Transverse colon (tissue), 4 donors: Measurements from ENCODE around the gene FA2H. TPM values are rescaled to one million over a fixed set of nuclear protein-coding genes. Genes with fewer than 3 reads are reported as not detected.

Source experiments
- DNase-seq: peaks from one replicate; pipeline ENCODE4 v3.0.0-alpha.2; 2019
- H3K27ac ChIP-seq, 4 donors: fragments of 200-600 bp; sonication (generic); 2 replicates each; pipeline ENCODE4 v1.5.1; 2016 to 2018; ENCODE audit warnings: inconsistent platforms in 4 of 4
- H3K27me3 ChIP-seq: fragments of 200-600 bp; sonication (generic); 2 replicates; pipeline ENCODE4 v1.5.1; 2017; ENCODE audit warnings: inconsistent platforms
- H3K36me3 ChIP-seq, 4 donors: fragments of 200-600 bp; sonication (generic); 2 replicates each; pipeline ENCODE4 v1.5.1; 2017 to 2019; ENCODE audit warnings: inconsistent platforms in 4 of 4
- H3K4me1 ChIP-seq, 4 donors: fragments of 200-600 bp; sonication (generic); 2 replicates each; pipeline ENCODE4 v1.5.1; 2017 to 2020; ENCODE audit warnings: inconsistent platforms in 4 of 4
- H3K4me3 ChIP-seq, 4 donors: fragments of 200-600 bp; sonication (generic); 1 replicate in 1 of 4; 2 replicates in 3 of 4; pipeline versions ENCODE4 v1.5.1 to v1.6.1; 2017 to 2019; ENCODE audit warnings: inconsistent platforms in 4 of 4
- H3K9me3 ChIP-seq, 2 donors: fragments of 200-600 bp; sonication (generic); 2 replicates each; pipeline ENCODE4 v1.5.1; 2017 to 2019; ENCODE audit warnings: inconsistent platforms in 2 of 2
- EP300 ChIP-seq: sonication (generic); formaldehyde crosslinking; IDR thresholded peaks from one replicate; pipeline ENCODE4 v1.6.1; 2017; ENCODE audit warnings: antibody characterized with exemption, low read depth
- POLR2A ChIP-seq: fragments of 450-650 bp; IDR thresholded peaks from one replicate; pipeline ENCODE4 v1.6.1; 2016; ENCODE audit warnings: antibody characterized with exemption, mild to moderate bottlenecking, moderate library complexity
- POLR2AphosphoS5 ChIP-seq, 3 donors: sonication (generic); formaldehyde crosslinking; IDR thresholded peaks; one replicate each; pipeline ENCODE4 v1.6.1; 2016; ENCODE audit warnings: antibody characterized with exemption in 3 of 3
- WGBS, 2 donors: methylation state at CpG; one replicate each; pipeline ENCODE4 v1.1.5; 2018; ENCODE audit warnings: low coverage in 1 of 2; 5-methylcytosine and 5-hydroxymethylcytosine counted together
- in situ Hi-C, 4 donors: fragments of 200-750 bp; cut with MboI; loops; one replicate each; pipeline versions ENCODE4 v1.15.0 to v1.15.1; 2017; ENCODE audit warnings: low sequenced_read_pairs in 3 of 4, low pct_ligation_motif_present in 1 of 4, low pct_unique_long_range_greater_than_20kb in 1 of 4
- intact Hi-C: fragments of 100-400 bp; cut with DNase I; formaldehyde crosslinking; loops from one replicate; pipeline ENCODE4 v1.15.1; 2023; ENCODE audit warnings: low total_unique reads
- total RNA-seq, 4 donors: library from RNA; depleted of rRNA; stranded (reverse); fragments of >200 nt; gene quantifications; one replicate each; pipeline ENCODE4 v1.1.0, GENCODE V29; 2016
- TF ChIP-seq, protein P1 (sequence below), 5 experiments: fragments of 200-600 bp in 3 of 5; fragments of 450-650 bp in 2 of 5; sonication (generic) in 3 of 5; IDR thresholded peaks; 1 replicate in 2 of 5; 2 replicates in 3 of 5; pipeline ENCODE4 v1.5.1; 2016 to 2017; ENCODE audit warnings: antibody characterized with exemption in 5 of 5, inconsistent platforms in 3 of 5, mild to moderate bottlenecking in 2 of 5, moderate library complexity in 1 of 5

Gene FA2H
- total RNA-seq, 4 donors from 2014 or later, result 20.1 to 80.8 (median 36.8) TPM

DNA sequence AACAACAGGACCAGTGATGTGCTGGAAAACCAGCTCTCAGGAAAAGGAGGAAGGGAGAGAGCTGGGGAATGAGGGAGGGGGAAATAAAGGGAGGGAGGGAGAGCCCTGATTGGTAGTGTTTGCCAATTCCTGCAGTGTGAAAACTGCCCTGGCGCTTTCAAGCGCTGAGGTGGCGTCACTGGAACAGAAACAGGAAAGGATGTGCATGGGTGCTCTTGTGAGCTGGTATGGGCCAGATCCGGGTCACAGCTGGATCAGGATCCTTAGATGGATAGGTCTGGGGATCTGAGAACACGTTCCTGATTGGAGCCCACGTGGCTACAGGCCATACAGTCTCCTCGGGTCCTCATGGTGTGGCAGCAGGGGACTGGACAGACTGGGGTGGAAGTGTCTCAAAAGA is 57.3 kb downstream of the FA2H start:
- no peak for TF ChIP-seq POLR2A
- TF ChIP-seq, protein P1, sequence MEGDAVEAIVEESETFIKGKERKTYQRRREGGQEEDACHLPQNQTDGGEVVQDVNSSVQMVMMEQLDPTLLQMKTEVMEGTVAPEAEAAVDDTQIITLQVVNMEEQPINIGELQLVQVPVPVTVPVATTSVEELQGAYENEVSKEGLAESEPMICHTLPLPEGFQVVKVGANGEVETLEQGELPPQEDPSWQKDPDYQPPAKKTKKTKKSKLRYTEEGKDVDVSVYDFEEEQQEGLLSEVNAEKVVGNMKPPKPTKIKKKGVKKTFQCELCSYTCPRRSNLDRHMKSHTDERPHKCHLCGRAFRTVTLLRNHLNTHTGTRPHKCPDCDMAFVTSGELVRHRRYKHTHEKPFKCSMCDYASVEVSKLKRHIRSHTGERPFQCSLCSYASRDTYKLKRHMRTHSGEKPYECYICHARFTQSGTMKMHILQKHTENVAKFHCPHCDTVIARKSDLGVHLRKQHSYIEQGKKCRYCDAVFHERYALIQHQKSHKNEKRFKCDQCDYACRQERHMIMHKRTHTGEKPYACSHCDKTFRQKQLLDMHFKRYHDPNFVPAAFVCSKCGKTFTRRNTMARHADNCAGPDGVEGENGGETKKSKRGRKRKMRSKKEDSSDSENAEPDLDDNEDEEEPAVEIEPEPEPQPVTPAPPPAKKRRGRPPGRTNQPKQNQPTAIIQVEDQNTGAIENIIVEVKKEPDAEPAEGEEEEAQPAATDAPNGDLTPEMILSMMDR (IDR thresholded peaks at IDR 0.05), result no peak
- no peaks in the 10 kb centered on the region for H3K27me3 ChIP-seq
- intact Hi-C loops, result no loop called here
- DNase-seq, result no peak
- no peaks in the 10 kb centered on the region for H3K4me1 ChIP-seq
- in situ Hi-C loops, result loop anchor here in 3 of 4 donors (10.0 to 25.0 kb wide), 3 partner anchors 145 to 395 kb away; partner anchors contain the start of gene LDHD (in 1 of the 3)
- H3K36me3 ChIP-seq, result no peaks in the 10 kb centered on the region
- H3K9me3 ChIP-seq, result no peaks in the 10 kb centered on the region
- H3K4me3 ChIP-seq, result no peak overlapping the region
- no peak overlapping the region for H3K27ac ChIP-seq
- 60 to 84% methylated on average over 2 to 7 of the region's 7 CpGs for WGBS, 2 donors

DNA sequence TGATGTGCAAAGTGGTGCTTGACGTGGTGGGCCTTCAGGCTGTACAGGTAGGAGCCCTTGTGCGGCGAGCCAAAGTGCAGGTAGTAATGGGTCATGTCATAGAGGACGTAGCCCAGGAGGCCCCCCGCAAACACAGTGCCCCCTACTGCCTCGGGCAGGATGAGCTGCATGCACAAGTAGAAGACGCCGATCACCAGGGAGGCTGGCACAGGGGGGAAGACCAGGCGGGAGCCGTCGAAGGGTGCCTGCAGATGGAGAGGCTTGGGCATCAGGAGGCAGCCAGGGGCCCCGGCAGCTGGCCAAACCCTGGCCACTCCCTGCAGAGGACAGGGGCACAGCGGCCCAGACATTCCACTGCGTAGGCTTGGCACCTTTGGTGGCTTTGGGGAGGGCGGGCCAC is 58.3 kb downstream of the FA2H start:
- Histone ChIP-seq H3K27ac (no peak overlapping the region), H3K4me3 (no peak overlapping the region), H3K27me3 (no peaks in the 10 kb centered on the region), H3K9me3 (no peaks in the 10 kb centered on the region), H3K4me1 (no peaks in the 10 kb centered on the region), H3K36me3 (no peaks in the 10 kb centered on the region)
- no peak for DNase-seq
- no peak for TF ChIP-seq POLR2AphosphoS5 (IDR thresholded peaks at IDR 0.05)
- no peak for TF ChIP-seq EP300
- TF ChIP-seq, protein P1 (IDR thresholded peaks at IDR 0.05), result no peak
- TF ChIP-seq POLR2A, result no peak
- in situ Hi-C loops (loop anchor here in 3 of 4 donors (10.0 to 25.0 kb wide), 3 partner anchors 146 to 396 kb away; partner anchors contain the start of gene LDHD (in 1 of the 3)), intact Hi-C loops (no loop called here)
- WGBS, 2 donors, result 90 to 94% methylated on average over 3 to 15 of the region's 15 CpGs

DNA sequence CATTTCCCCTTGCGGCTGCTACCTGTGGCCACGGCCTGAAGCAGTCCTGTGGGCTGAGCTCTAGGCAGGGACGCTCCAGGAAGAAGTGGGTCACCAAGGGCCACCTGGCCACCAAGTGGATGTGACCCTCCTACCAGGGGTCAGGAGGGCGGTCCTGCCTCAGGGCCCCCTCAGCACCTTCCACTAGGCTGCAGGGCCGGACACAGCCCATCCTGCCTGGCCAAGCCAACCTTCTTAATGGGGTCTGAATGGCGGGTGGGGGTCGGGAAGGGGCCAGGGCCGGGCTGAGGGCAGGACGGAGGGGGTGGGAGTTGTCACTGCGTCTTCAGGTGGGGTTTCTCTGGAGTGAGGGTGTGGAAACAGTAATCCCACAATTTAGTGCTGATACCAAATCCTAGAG is 60.7 kb downstream of the FA2H start:
- TF ChIP-seq POLR2AphosphoS5 (IDR thresholded peaks at IDR 0.05), result no peak
- TF ChIP-seq, protein P1 (IDR thresholded peaks at IDR 0.05), result no peak
- no peak for TF ChIP-seq POLR2A
- no peak for TF ChIP-seq EP300
- Histone ChIP-seq H3K4me1 (peaks cover 0 to 5% (median 0%) of the 10 kb centered on the region in 4 donors), H3K4me3 (no peak overlapping the region), H3K9me3 (no peaks in the 10 kb centered on the region), H3K27me3 (no peaks in the 10 kb centered on the region), H3K36me3 (no peaks in the 10 kb centered on the region), H3K27ac (no peak overlapping the region)
- no peak for DNase-seq
- 95% methylated on average over 8 of the region's 10 CpGs; no CpG with 5 or more reads in 1 of the 2 donors for WGBS, 2 donors
- in situ Hi-C loops, result loop anchor here (5.0 to 25.0 kb wide), 4 partner anchors 148 to 398 kb away; partner anchors contain the start of gene LDHD (in 1 of the 4)
- intact Hi-C loops, result loop anchor here (5.0 kb wide), 1 partner anchor 148 kb away; no protein-coding TSS in a partner anchor

DNA sequence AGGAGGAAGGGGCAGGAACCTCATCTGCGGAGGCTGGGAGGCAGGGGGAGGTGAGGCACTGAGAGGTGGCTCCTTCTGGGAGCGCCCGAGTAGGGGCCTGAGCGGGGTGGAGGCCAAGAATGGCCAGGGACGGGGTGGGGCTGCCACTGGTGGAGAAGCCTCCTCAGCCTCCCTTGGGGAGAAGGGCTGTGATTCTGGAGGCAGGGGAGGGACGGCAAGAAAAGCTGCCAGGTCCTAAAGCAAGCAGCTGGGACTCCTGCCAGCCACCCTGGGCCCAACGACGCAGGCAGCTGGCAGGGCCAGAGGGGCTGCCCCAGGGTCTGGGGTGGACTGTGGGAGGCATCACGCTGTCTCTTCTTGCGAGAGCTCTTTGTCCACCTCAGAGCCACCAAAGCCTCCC is 61.3 kb downstream of the FA2H start:
- Histone ChIP-seq H3K4me3 (no peak overlapping the region), H3K27ac (no peak overlapping the region), H3K27me3 (no peaks in the 10 kb centered on the region), H3K9me3 (no peaks in the 10 kb centered on the region), H3K4me1 (peaks cover 0 to 5% (median 0%) of the 10 kb centered on the region in 4 donors), H3K36me3 (no peaks in the 10 kb centered on the region)
- TF ChIP-seq, protein P1 (IDR thresholded peaks at IDR 0.05), result no peak
- no peak for TF ChIP-seq POLR2AphosphoS5 (IDR thresholded peaks at IDR 0.05)
- no peak for TF ChIP-seq POLR2A
- TF ChIP-seq EP300, result no peak
- in situ Hi-C loops, result loop anchor here (5.0 to 25.0 kb wide), 4 partner anchors 149 to 399 kb away; partner anchors contain the start of gene LDHD (in 1 of the 4)
- intact Hi-C loops, result loop anchor here (5.0 kb wide), 1 partner anchor 149 kb away; no protein-coding TSS in a partner anchor
- 85% methylated on average over 10 of the region's 10 CpGs; no CpG with 5 or more reads in 1 of the 2 donors for WGBS, 2 donors
- no peak for DNase-seq
